GM19351 (cell line): ENCODE data around the gene CDX2.

ENCODE experiments used
- ATAC-seq: cut with Tn5 transposase; IDR thresholded peaks from one replicate; pipeline ENCODE4 v1.9.1; 2021; ENCODE audit warnings: mild to moderate bottlenecking, moderate library complexity; ENCODE audit not compliant: unreplicated experiment

CDX2 gene

GRCh38 chr13:27979001-27979643 is 10.0 kb upstream of the CDX2 start:
- ATAC-seq, result no peak

- ATAC-seq, result no peak
These were observed 9.3 kb upstream of the CDX2 start for GRCh38 chr13:27978301-27978968.

GRCh38 chr13:27977476-27978300 is 8.6 kb upstream of the CDX2 start:
- no peak for ATAC-seq

DNA sequence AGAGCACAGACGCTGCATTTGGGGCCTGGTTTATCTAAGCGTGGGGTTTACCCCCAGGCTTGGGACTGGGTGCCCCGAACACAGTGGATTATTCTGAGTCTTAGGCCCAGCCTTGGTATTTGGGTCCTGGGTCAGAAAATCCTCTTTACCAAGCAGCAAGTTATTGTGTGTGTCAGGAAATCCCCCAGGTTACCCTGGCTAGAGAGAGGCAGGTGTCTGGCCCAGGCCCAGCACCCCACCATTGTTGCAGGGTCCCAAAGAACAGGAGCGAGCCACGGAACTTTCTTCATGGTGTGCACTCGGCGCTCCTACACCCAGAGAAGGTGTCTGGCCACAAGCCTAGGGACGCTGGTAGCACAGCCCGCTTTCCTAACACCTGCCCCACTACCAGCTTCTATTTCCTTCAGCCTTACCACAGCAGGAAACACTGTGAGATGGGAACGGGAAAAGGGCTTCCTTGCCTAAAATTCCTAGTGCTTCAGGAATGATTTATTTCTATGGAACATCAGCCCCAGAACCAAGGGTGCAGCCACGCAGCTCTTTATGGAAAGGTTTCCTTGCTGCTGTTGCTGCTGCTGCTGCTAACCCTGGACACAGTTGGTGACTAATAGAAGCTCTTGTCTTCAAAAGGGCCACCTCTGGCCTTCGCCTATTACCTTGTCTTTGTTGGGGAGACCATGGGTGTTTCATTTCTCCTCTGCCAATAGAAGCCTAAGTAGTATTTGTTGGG is 7.4 kb upstream of the CDX2 start:
- no peak for ATAC-seq

DNA sequence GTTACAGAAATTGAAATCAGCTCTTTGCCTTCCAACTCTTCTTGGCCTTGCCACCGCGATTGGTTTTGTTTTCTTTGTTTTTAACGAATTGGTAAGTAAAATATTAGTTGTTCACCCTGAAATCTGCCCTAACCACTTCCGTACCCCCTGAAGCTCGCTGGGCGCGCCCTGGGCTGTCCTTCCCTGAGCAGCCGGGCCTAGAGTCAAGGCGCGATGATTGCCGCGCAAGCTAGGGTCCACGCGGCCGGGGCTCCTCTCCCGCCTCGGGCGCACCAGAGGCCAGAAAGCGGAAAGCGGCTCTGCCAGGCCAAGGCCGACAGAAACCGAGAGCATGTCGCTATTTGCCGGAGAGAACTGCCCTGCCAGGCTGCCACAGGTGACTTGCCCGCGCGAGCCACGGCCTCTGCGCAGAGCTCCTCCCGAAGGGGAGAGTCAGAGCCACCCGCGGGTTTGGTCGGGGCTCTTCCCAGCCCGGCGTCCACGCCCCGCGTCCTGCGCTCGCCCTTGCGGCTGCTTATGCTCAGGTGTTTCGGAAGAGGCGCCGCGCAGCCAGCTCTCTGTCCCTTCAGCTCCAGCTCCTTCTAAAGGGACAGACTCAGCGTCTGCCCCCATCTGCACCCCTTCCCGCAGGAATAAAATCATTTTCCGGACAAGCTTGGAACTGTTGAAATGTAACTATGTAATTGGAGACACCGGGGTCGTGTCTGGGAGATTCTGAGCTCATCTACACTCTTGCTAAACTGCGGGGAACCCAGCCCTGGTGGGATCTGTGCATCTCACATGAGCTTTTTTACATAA is 6.6 kb upstream of the CDX2 start:
- no peak for ATAC-seq

- ATAC-seq, result no peak
These were observed 5.0 kb upstream of the CDX2 start for GRCh38 chr13:27973961-27974662.

DNA sequence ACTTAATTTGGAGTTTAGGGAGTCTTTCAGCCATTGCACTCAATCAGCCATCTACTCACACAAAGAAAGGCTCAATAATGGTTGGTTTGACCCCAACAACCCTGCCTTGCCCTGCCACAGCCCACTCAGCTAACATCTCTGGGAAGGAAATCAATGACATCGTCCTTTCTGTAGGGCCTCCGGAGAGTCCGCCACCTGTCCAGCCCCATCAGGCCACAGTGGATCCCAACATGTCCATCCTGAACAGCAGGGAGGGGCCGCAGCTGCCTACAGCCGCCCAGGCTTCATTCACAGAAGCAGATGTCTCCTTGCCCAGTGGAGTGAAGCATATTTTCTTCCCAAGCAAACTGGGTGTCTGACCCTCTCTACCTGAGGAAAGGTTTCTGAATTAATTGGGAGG is 4.2 kb upstream of the CDX2 start:
- ATAC-seq, result no peak

GRCh38 chr13:27972478-27972820 is 3.3 kb upstream of the CDX2 start:
- ATAC-seq, result no peak

GRCh38 chr13:27971776-27972477 is 2.8 kb upstream of the CDX2 start:
- no peak for ATAC-seq

- ATAC-seq, result no peak
These were observed 2.1 kb upstream of the CDX2 start for GRCh38 chr13:27971236-27971645.

DNA sequence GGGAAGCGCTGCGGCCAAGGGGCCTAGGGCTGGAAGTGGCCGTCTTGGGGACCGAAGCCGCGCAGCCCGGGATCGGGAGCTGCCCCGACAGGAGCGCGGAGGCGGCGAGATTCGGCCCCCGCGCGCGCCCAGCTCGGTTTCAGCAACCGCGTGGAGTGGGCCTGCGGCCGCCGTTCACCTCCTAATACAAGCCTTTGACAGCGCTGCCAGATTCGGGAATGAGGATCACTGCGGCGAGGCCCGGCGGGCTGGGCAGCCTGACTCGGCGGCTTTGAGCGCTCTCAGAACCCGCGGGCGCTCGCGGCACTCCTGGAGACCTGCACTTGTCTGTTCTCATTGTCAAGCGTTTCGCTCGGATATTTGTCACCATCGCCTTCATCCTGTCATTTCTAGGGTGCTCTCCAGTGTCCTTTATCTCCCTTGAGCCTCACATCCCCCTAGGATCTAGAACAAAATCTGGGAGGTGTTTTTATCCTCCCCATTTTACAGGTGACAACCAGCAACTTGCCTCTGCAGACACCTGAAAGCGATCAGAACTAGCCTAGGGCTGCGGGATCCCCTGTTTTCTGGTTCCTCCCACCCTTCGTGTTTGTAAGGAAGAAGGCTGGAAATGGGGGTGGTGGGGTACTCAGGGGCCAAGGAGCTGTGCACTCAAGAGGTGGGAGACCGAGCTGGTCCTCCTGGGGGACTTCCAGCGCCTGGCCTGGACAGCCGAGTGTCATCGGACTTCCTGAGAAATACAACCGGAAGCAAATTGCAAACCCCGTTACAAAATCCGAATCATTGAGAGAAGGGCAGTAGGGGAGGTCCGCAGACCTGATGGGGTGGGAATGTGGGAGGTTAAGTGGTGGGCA is 1.5 kb upstream of the CDX2 start:
- ATAC-seq, result no peak

DNA sequence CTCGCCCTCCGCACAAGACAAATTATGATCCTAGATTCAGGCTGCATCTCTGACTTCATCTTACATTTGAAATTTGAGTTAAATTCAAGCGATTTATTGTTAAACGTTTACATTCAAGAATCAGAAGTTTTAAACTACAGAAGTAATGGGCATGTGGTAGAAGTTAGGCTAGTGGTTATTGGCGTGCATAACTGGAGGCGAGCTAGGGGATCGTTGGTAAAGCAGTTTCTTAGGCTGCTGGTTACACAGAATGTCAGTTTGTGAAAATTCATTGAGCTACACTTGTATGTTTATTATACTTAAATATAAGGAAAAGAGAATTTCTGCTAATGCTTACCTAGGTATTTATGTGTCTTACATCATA is 733 bp upstream of the CDX2 start:
- ATAC-seq, result no peak

DNA sequence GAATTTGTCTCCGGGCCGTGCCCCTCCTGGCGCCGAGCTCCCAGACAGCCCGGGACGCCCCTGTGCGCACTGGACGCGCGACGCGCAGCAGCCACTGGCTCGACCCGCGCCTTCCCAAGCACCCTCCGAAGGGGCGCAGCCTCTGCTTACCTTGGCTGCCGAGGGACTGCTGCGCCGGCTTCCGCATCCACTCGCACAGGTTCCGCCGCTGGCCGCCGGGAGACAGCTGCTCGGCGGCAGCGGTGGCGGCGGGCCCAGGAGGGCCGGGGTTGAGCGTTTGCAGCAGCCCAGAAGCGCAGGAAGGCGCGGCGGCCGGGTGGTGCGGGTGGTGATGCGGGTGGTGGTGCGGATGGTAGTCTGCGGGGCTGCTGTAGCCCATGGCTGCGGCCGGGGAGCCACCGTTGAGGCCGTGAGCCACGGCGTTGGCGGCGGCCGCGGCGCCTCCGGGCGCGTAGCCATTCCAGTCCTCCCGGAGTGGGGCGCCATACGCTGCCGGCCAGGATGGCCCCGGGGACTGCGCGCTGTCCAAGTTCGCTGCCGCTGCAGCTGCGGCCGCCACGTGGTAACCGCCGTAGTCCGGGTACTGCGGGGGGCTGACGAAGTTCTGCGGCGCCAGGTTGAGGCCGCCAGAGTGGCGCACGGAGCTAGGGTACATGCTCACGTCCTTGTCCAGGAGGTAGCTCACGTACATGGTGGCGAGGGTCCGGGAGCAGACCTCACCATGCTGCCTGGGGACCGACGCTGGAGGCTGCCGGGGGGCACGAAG is 616 bp downstream of the CDX2 start:
- no peak for ATAC-seq

- ATAC-seq, result no peak
These were observed 1.3 kb downstream of the CDX2 start for GRCh38 chr13:27967736-27968315.

DNA sequence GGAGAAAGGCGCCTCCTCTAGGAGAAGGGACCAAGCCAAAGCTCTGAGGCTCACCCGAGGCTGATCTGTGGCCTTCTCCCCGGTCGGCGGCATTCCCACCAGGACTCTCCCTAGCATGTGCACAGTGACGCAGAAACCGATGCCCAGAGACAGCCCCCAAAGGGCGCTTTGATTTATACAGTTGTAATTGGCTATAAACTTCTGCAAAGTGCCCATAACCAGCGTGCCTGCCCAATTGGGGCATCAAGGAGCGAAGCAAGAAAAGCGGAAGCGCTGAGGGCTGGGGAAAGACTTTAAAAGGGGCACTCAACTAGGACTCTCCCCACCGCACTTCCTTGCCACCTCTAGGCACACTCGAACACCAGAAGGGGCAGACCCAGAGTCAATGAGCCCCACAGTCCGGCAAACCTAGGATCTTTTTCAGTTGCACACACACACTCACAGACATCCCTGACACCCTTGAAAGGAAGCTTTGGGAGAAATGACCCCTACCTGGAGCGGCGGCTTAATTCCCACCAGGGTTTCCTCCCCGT is 1.8 kb downstream of the CDX2 start:
- no peak for ATAC-seq

GRCh38 chr13:27966641-27967202 is 2.4 kb downstream of the CDX2 start:
- ATAC-seq, result no peak
